Measurements from ENCODE around the gene GDF2.

Gene GDF2

DNA sequence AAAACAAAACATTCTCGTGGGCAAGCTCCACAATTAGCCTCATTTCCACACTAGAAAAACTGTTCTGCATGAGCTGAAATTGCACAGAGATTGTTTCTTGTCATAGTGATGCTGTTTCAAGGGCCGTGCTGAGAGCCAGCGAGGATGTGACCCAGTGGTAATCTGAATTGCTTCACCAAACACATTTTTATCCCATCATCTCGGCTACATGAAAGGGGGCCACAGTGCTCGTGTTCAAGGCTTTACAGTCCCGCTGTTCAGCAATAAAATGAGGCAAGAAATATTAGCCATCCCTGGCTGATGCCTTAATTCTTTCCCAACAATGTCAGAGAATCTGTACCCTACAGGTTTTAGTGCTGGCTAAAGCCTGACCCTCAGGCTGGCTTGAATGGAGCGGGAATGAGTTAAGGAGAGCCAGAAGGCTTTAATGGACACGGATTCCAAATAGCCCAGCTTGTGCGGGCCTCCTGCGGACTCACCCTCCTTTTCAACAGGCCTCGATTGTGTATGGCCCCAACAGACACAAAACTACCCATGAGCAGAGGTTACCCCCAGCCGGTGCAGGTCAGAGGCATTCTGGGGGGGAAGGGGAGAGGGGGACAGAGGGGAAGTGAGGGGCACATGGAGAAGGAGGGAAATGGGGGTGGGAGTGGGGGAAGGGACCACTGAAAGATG lies 24.3 kb upstream of the GDF2 start:
- Histone ChIP-seq H3K9ac (ENCODE audit: low read depth, low read length) (no peak overlapping the region), H3K9me3 (ENCODE audit: insufficient read depth, low read length, severe bottlenecking) (no peaks in the 10 kb centered on the region), H3K27me3 (ENCODE audit: insufficient read depth, low read length, poor library complexity) (no peaks in the 10 kb centered on the region), H4K20me1 (ENCODE audit: insufficient read depth, low read length) (no peaks in the 10 kb centered on the region), H3K4me1 (ENCODE audit: insufficient read depth, low read length) (no peaks in the 10 kb centered on the region), H3K36me3 (ENCODE audit: insufficient read depth, low read length) (no peaks in the 10 kb centered on the region), H3K4me2 (ENCODE audit: insufficient read depth, low read length) (no peak overlapping the region), H3K79me2 (ENCODE audit: insufficient read depth, low read length) (no peaks in the 10 kb centered on the region), H2AFZ (ENCODE audit: low read depth, low read length) (no peak overlapping the region), H3K4me3 (ENCODE audit: low read depth in 1 of 2, low read length in 2 of 2) (no peak overlapping the region), H3K27ac (ENCODE audit: low read length) (no peak overlapping the region)
- ATAC-seq (ENCODE audit: insufficient read depth, low read depth) (no peak), DNase-seq (no peak)
- TF ChIP-seq EZH2 (IDR thresholded peaks at IDR 0.05; ENCODE audit: borderline replicate concordance, low read depth, low read length, severe bottlenecking), result no peak
- TF ChIP-seq, protein P1, sequence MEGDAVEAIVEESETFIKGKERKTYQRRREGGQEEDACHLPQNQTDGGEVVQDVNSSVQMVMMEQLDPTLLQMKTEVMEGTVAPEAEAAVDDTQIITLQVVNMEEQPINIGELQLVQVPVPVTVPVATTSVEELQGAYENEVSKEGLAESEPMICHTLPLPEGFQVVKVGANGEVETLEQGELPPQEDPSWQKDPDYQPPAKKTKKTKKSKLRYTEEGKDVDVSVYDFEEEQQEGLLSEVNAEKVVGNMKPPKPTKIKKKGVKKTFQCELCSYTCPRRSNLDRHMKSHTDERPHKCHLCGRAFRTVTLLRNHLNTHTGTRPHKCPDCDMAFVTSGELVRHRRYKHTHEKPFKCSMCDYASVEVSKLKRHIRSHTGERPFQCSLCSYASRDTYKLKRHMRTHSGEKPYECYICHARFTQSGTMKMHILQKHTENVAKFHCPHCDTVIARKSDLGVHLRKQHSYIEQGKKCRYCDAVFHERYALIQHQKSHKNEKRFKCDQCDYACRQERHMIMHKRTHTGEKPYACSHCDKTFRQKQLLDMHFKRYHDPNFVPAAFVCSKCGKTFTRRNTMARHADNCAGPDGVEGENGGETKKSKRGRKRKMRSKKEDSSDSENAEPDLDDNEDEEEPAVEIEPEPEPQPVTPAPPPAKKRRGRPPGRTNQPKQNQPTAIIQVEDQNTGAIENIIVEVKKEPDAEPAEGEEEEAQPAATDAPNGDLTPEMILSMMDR (IDR thresholded peaks at IDR 0.05; ENCODE audit: borderline replicate concordance, extremely low read depth, low read length, poor library complexity, severe bottlenecking), result no peak

GRCh38 chr10:47298715-47299114 lies 23.5 kb upstream of the GDF2 start:
- ATAC-seq (ENCODE audit: insufficient read depth, low read depth) (no peak), DNase-seq (no peak)
- Histone ChIP-seq H2AFZ (ENCODE audit: low read depth, low read length) (no peak overlapping the region), H3K36me3 (ENCODE audit: insufficient read depth, low read length) (no peaks in the 10 kb centered on the region), H3K4me2 (ENCODE audit: insufficient read depth, low read length) (no peak overlapping the region), H3K9ac (ENCODE audit: low read depth, low read length) (no peak overlapping the region), H3K27me3 (ENCODE audit: insufficient read depth, low read length, poor library complexity) (no peaks in the 10 kb centered on the region), H3K9me3 (ENCODE audit: insufficient read depth, low read length, severe bottlenecking) (no peaks in the 10 kb centered on the region), H3K27ac (ENCODE audit: low read length) (no peak overlapping the region), H3K4me1 (ENCODE audit: insufficient read depth, low read length) (no peaks in the 10 kb centered on the region), H4K20me1 (ENCODE audit: insufficient read depth, low read length) (no peaks in the 10 kb centered on the region), H3K79me2 (ENCODE audit: insufficient read depth, low read length) (no peaks in the 10 kb centered on the region), H3K4me3 (ENCODE audit: low read depth in 1 of 2, low read length in 2 of 2) (no peak overlapping the region)
- TF ChIP-seq, protein P1 (IDR thresholded peaks at IDR 0.05; ENCODE audit: borderline replicate concordance, extremely low read depth, low read length, poor library complexity, severe bottlenecking), result no peak
- no peak for TF ChIP-seq EZH2 (IDR thresholded peaks at IDR 0.05; ENCODE audit: borderline replicate concordance, low read depth, low read length, severe bottlenecking)

DNA sequence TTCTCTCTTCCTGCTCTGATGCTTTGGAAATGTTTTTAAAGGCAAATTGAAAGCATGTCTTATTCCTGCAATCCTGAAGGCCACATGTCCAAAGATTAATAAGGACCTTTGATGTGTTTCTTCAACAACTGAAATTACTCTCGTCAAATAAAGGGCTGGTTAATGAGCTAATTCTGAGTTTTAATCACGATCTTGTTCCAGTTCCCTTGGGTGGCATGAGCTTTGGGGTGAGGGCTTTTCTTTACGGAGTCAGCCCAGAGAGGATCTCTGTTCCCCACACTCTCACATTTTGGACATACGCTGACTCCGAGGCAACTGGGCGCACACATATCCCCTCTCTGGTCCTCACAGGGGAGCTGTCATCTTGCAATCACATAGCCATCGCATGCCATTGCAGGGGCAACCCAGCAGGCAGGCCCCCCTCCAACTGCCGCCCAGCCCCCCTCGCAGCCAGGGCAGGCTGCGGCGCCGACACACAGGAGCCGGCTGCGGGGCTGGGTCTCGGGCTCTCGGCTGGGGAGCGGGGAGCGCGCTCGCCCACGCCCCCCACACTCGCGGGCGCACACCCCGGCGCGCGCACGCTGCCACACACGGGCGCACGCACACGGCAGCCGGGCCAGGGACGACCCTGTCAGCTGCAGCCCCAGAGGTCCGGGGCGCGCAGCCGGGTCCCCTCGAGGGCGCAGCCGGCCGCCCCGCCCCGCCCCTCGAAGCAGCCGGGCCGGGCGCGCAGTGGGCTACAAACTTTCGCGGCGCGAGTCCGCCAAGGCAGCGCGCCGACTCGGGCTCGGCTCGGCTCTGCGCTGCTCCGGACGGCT lies 22.4 kb upstream of the GDF2 start, which contains the start of gene GDF10:
GDF10 (plus strand) TSS at position 587 of the 818 bp plus-strand sequence. CDS start 455 bp downstream, outside the sequence.
- DNase-seq (no peak), ATAC-seq (ENCODE audit: insufficient read depth, low read depth) (no peak)
- H3K27me3 ChIP-seq (ENCODE audit: insufficient read depth, low read length, poor library complexity), result no peaks in the 10 kb centered on the region
- no peak within 1 kb of the TSS for H3K27ac ChIP-seq (ENCODE audit: low read length)
- no peak within 1 kb of the TSS for H3K4me2 ChIP-seq (ENCODE audit: insufficient read depth, low read length)
- TF ChIP-seq, protein P1 (IDR thresholded peaks at IDR 0.05; ENCODE audit: borderline replicate concordance, extremely low read depth, low read length, poor library complexity, severe bottlenecking), result no peak
- no peak for TF ChIP-seq EZH2 (IDR thresholded peaks at IDR 0.05; ENCODE audit: borderline replicate concordance, low read depth, low read length, severe bottlenecking)
- H3K36me3 ChIP-seq (ENCODE audit: insufficient read depth, low read length), result no peaks in the 10 kb centered on the region
- no peaks in the 10 kb centered on the region for H3K4me1 ChIP-seq (ENCODE audit: insufficient read depth, low read length)
- no peak within 1 kb of the TSS for H3K4me3 ChIP-seq (ENCODE audit: low read depth in 1 of 2, low read length in 2 of 2)
- no peaks in the 10 kb centered on the region for H4K20me1 ChIP-seq (ENCODE audit: insufficient read depth, low read length)
- no peak within 1 kb of the TSS for H2AFZ ChIP-seq (ENCODE audit: low read depth, low read length)
- H3K79me2 ChIP-seq (ENCODE audit: insufficient read depth, low read length), result no peaks in the 10 kb centered on the region
- no peaks in the 10 kb centered on the region for H3K9me3 ChIP-seq (ENCODE audit: insufficient read depth, low read length, severe bottlenecking)
- H3K9ac ChIP-seq (ENCODE audit: low read depth, low read length), result no peak within 1 kb of the TSS

Measured in DND-41 (cell line).